ENCODE data around the gene ADD1.

The ADD1 gene

GRCh38 chr4:2820216-2820982, 23.2 kb upstream of the ADD1 start:
- in situ Hi-C loops (cut with MboI; ENCODE audit: low sequenced_read_pairs), result no loop called here

- in situ Hi-C loops (cut with MboI; ENCODE audit: low sequenced_read_pairs), result no loop called here
These were observed 21.0 kb upstream of the ADD1 start for GRCh38 chr4:2822461-2823300.

- in situ Hi-C loops (cut with MboI; ENCODE audit: low sequenced_read_pairs), result no loop called here
These were observed 20.4 kb upstream of the ADD1 start for GRCh38 chr4:2823301-2823670.

- in situ Hi-C loops (cut with MboI; ENCODE audit: low sequenced_read_pairs), result no loop called here
These were observed 19.8 kb upstream of the ADD1 start for GRCh38 chr4:2823671-2824328.

- in situ Hi-C loops (cut with MboI; ENCODE audit: low sequenced_read_pairs), result no loop called here
These were observed 19.3 kb upstream of the ADD1 start for GRCh38 chr4:2824329-2824835.

- in situ Hi-C loops (cut with MboI; ENCODE audit: low sequenced_read_pairs), result no loop called here
These were observed 18.7 kb upstream of the ADD1 start for GRCh38 chr4:2824836-2825381.

GRCh38 chr4:2825740-2826139, 17.9 kb upstream of the ADD1 start:
- in situ Hi-C loops (cut with MboI; ENCODE audit: low sequenced_read_pairs), result no loop called here

- in situ Hi-C loops (cut with MboI; ENCODE audit: low sequenced_read_pairs), result no loop called here
These were observed 16.4 kb upstream of the ADD1 start for GRCh38 chr4:2827071-2827873.

GRCh38 chr4:2827874-2828751, 15.5 kb upstream of the ADD1 start:
- in situ Hi-C loops (cut with MboI; ENCODE audit: low sequenced_read_pairs), result no loop called here

- in situ Hi-C loops (cut with MboI; ENCODE audit: low sequenced_read_pairs), result no loop called here
These were observed 14.9 kb upstream of the ADD1 start for GRCh38 chr4:2828758-2829181.

GRCh38 chr4:2829321-2829932, 14.2 kb upstream of the ADD1 start:
- in situ Hi-C loops (cut with MboI; ENCODE audit: low sequenced_read_pairs), result no loop called here

GRCh38 chr4:2829933-2830451, 13.7 kb upstream of the ADD1 start:
- in situ Hi-C loops (cut with MboI; ENCODE audit: low sequenced_read_pairs), result no loop called here

GRCh38 chr4:2830632-2831610, 12.7 kb upstream of the ADD1 start:
- in situ Hi-C loops (cut with MboI; ENCODE audit: low sequenced_read_pairs), result no loop called here

- in situ Hi-C loops (cut with MboI; ENCODE audit: low sequenced_read_pairs), result no loop called here
These were observed 11.9 kb upstream of the ADD1 start for GRCh38 chr4:2831611-2832308.

GRCh38 chr4:2832309-2832980, 11.2 kb upstream of the ADD1 start:
- in situ Hi-C loops (cut with MboI; ENCODE audit: low sequenced_read_pairs), result no loop called here

- in situ Hi-C loops (cut with MboI; ENCODE audit: low sequenced_read_pairs), result no loop called here
These were observed 10.5 kb upstream of the ADD1 start for GRCh38 chr4:2832981-2833670.
